Activated CD4-positive, alpha-beta memory T cell treated with anti-CD3 and anti-CD28 coated beads for 36 hours (primary cell): ENCODE measurements around the gene COL18A1. TPM values are rescaled to one million over a fixed set of nuclear protein-coding genes. Genes with fewer than 3 reads are reported as not detected.

Experiments used
- CTCF ChIA-PET: fragments of 350-600 bp; sonication (Branson Sonifier 250); formaldehyde crosslinking; loops from one replicate; lab custom pipeline; 2021; ENCODE audit warnings: antibody characterized with exemption, inconsistent platforms; lab: Charles Lee
- POLR2A ChIA-PET: fragments of 350-600 bp; sonication (Branson Sonifier 250); formaldehyde crosslinking; loops from one replicate; lab custom pipeline; 2021; ENCODE audit warnings: antibody characterized with exemption; lab: Charles Lee
- DNase-seq: peaks from one replicate; pipeline ENCODE4 v3.0.0-alpha.2; 2020
- H3K27ac Mint-ChIP-seq: one replicate; pipeline ENCODE4 v1.8.0; 2021; ENCODE audit warnings: mixed read lengths
- H3K27me3 Mint-ChIP-seq: one replicate; pipeline ENCODE4 v1.8.0; 2021; ENCODE audit warnings: mixed read lengths
- H3K36me3 Mint-ChIP-seq: one replicate; pipeline ENCODE4 v1.8.0; 2021; ENCODE audit warnings: mixed read lengths
- H3K4me1 Mint-ChIP-seq: one replicate; pipeline ENCODE4 v1.8.0; 2021; ENCODE audit warnings: low read depth, mixed read lengths
- H3K4me3 Mint-ChIP-seq: one replicate; pipeline ENCODE4 v1.8.0; 2021; ENCODE audit warnings: mild to moderate bottlenecking, mixed read lengths
- H3K9me3 Mint-ChIP-seq: one replicate; pipeline ENCODE4 v1.8.0; 2021; ENCODE audit warnings: mixed read lengths
- intact Hi-C: fragments of 100-400 bp; cut with micrococcal nuclease; formaldehyde crosslinking; loops from one replicate; pipeline ENCODE4 v1.15.1; 2023
- total RNA-seq, 2 experiments: library from RNA; stranded (reverse); gene quantifications; one replicate each; pipeline ENCODE4 v1.2.3, GENCODE V29; 2021

Gene COL18A1
- total RNA-seq, 2 experiments from 2014 or later, result 4.5 TPM

DNA sequence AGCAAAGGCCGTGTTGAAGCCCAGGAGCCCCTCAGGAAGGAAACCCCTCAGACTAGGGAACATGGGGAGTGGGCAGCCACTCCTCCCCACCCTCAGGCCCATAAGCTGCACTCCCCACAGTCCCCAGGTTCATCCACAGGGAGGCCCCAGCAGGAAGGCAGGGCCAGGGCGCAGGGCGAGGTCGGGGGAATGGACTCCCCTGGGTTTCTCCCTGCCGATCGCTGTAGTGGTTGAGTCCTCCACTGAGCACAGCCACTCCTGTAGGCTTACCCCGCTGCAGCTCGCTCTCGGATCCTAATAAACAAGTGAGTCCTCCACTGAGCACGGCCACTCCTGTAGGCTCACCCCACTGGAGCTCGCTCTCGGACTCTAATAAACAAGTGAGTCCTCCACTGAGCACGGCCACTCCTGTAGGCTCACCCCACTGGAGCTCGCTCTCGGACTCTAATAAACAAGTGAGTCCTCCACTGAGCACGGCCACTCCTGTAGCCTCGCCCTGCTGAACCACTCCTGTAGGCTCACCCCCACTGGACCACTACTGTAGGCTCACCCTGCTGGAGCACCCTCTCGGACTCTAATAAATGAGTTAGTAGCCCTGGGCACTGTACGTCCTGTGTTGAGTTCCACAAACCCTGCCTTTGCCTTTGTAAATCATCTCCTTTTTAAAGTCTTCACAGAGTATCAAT lies 16.2 kb upstream of the COL18A1 start:
- Mint-ChIP-seq H3K27me3 (peaks cover 21% of the 10 kb centered on the region), H3K4me1 (no peaks in the 10 kb centered on the region), H3K4me3 (no peak overlapping the region), H3K9me3 (no peaks in the 10 kb centered on the region), H3K27ac (no peak overlapping the region), H3K36me3 (no peaks in the 10 kb centered on the region)
- intact Hi-C loops, result no loop called here
- ChIA-PET POLR2A (no interaction called here), CTCF (no interaction called here)
- no peak for DNase-seq

DNA sequence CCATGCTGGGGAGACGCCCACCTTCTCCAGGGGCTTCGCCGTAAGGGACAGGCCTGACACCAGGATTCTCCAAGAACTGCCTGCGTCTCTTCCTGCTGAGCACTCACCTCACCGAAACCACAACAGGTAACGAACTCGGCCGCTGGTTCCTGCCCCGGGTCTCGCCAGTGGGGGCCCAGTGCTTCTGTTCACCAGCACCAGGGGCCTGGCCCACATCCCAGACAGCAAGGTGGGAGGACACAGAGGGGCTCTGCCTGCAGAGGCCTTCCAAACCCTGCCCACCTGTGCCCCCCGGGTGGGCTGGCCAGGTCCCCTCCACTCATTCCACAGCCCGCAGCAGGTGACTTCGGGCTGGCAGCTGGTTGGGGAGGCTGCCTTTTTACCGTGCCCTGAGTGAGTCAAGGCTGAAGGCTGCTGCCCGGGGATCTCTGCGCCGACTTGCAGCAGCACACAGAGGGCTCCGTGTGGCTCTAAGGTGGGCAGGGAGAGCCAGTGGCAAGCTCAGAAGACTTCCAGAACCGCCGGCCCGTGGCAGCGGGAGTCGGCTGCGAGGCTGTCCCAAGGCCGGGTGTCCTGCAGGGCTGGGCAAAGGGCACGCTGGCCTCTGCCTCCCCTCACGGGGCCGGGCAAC lies 14.7 kb upstream of the COL18A1 start:
- H3K36me3 Mint-ChIP-seq, result no peaks in the 10 kb centered on the region
- ChIA-PET POLR2A (no interaction called here), CTCF (no interaction called here)
- H3K4me3 Mint-ChIP-seq, result no peak overlapping the region
- no peak overlapping the region for H3K27ac Mint-ChIP-seq
- peaks cover 21% of the 10 kb centered on the region for H3K27me3 Mint-ChIP-seq
- no peak for DNase-seq
- H3K4me1 Mint-ChIP-seq, result no peaks in the 10 kb centered on the region
- intact Hi-C loops, result no loop called here
- H3K9me3 Mint-ChIP-seq, result no peaks in the 10 kb centered on the region

GRCh38 chr21:45390831-45391742 lies 13.9 kb upstream of the COL18A1 start:
- Mint-ChIP-seq H3K4me1 (no peaks in the 10 kb centered on the region), H3K9me3 (no peaks in the 10 kb centered on the region), H3K4me3 (no peak overlapping the region), H3K36me3 (no peaks in the 10 kb centered on the region), H3K27ac (no peak overlapping the region), H3K27me3 (peaks cover 17% of the 10 kb centered on the region)
- POLR2A ChIA-PET, result no interaction called here
- CTCF ChIA-PET, result no interaction called here
- intact Hi-C loops, result no loop called here
- DNase-seq, result no peak

DNA sequence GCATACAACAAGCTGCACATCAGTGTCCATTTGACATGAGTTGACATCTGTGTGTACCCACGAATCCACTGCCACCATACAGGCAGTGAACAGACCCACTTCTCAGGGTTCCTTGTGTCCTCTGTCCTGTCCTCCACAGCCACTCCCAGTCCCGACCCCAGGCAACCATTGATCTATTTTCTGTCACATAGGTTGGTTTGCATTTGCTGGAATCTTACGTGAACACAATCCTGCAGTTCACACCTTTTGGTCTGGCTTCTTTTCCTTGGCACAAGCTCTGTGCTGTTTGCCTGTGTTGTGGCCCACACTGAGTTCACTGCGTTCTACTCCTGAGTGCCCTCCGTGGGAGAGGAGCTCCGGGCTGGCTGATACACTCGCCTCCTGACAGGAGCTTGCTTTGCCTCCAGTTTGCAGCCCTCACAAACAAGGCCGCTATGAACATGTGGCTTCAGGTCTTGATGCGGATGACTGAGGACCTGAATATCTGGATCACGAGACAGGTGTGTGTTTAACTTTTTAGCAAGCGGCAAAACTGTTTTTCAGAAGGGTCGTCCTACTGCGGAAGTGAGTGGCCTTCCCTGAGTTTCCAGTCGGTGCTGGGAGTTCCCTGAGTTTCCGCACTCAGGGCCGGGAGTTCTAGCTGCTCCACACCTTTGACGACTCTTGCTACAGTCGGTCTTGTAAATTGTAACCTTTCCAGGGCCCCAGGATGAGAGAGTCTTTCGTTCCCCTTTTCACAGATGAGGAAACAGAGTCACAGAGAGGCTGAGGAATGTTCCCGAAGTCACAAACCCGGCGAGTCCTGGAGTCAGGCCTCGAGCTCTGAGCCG lies 13.0 kb upstream of the COL18A1 start:
- CTCF ChIA-PET, result no interaction called here
- Mint-ChIP-seq H3K27ac (no peak overlapping the region), H3K4me1 (no peaks in the 10 kb centered on the region), H3K36me3 (no peaks in the 10 kb centered on the region), H3K4me3 (no peak overlapping the region), H3K27me3 (peaks cover 17% of the 10 kb centered on the region), H3K9me3 (no peaks in the 10 kb centered on the region)
- intact Hi-C loops, result no loop called here
- no peak for DNase-seq
- POLR2A ChIA-PET, result no interaction called here

DNA sequence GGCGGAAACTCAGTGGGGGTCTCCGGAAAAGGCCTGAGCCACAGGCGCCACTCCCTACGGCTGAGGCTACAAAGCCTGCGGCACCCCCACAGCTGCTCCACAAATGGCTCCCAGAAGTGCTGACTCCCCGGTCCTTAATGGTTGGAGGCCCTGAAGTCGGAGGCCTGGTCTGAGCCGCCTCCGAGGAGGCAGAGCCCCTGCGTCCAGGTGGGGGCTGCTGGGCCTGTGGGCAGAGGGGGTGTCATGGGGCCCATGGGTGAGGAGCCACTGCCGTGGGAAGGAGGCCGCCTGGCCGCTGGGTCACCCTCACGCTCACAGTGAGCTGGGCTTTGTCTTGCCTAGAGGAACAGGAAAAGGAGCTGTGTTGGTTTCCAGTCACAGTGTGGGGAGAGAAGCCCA lies 12.4 kb upstream of the COL18A1 start:
- Mint-ChIP-seq H3K27ac (no peak overlapping the region), H3K9me3 (no peaks in the 10 kb centered on the region), H3K36me3 (no peaks in the 10 kb centered on the region), H3K27me3 (peaks cover 16% of the 10 kb centered on the region), H3K4me1 (no peaks in the 10 kb centered on the region), H3K4me3 (no peak overlapping the region)
- ChIA-PET POLR2A (no interaction called here), CTCF (no interaction called here)
- DNase-seq, result no peak
- intact Hi-C loops, result no loop called here

- H3K27ac Mint-ChIP-seq, result no peak overlapping the region
- intact Hi-C loops, result no loop called here
- POLR2A ChIA-PET, result no interaction called here
- DNase-seq, result no peak
- no peak overlapping the region for H3K4me3 Mint-ChIP-seq
- no peaks in the 10 kb centered on the region for H3K4me1 Mint-ChIP-seq
- H3K36me3 Mint-ChIP-seq, result no peaks in the 10 kb centered on the region
- CTCF ChIA-PET, result no interaction called here
- H3K27me3 Mint-ChIP-seq, result peaks cover 14% of the 10 kb centered on the region
- no peaks in the 10 kb centered on the region for H3K9me3 Mint-ChIP-seq
Measured at GRCh38 chr21:45393021-45393420, 11.9 kb upstream of the COL18A1 start.

GRCh38 chr21:45393833-45394638 lies 10.9 kb upstream of the COL18A1 start:
- no peak overlapping the region for H3K27ac Mint-ChIP-seq
- H3K4me3 Mint-ChIP-seq, result no peak overlapping the region
- H3K27me3 Mint-ChIP-seq, result peaks cover 17% of the 10 kb centered on the region
- no peaks in the 10 kb centered on the region for H3K9me3 Mint-ChIP-seq
- no peaks in the 10 kb centered on the region for H3K4me1 Mint-ChIP-seq
- H3K36me3 Mint-ChIP-seq, result no peaks in the 10 kb centered on the region
- no peak for DNase-seq
- POLR2A ChIA-PET, result no interaction called here
- CTCF ChIA-PET, result no interaction called here
- intact Hi-C loops, result no loop called here

DNA sequence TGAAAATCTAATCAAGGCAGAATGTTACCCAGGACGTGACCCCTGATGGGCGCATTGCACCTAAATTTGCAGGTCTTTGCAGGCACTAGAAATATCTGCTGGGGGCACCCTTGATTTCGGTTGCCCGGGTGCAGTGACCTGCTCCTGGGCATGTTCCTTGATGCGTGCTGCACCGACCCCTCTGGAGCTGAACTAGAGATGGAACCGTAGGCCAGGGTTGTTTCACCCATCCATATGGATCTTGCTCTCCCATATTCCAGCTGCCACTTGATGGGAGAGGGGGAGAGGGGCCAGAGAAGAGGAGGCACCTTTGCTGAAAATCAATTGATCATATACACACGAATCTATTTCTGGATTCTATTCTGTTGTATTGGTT lies 8.4 kb upstream of the COL18A1 start:
- Mint-ChIP-seq H3K36me3 (peaks cover 4% of the 10 kb centered on the region), H3K9me3 (peaks cover 7% of the 10 kb centered on the region), H3K27ac (no peak overlapping the region), H3K4me1 (no peaks in the 10 kb centered on the region), H3K27me3 (peaks cover 28% of the 10 kb centered on the region), H3K4me3 (no peak overlapping the region)
- intact Hi-C loops, result no loop called here
- DNase-seq, result no peak
- POLR2A ChIA-PET, result no interaction called here
- CTCF ChIA-PET, result no interaction called here

- Mint-ChIP-seq H3K9me3 (peaks cover 8% of the 10 kb centered on the region), H3K27ac (no peak overlapping the region), H3K36me3 (peaks cover 4% of the 10 kb centered on the region), H3K27me3 (peaks cover 32% of the 10 kb centered on the region), H3K4me1 (no peaks in the 10 kb centered on the region), H3K4me3 (no peak overlapping the region)
- no peak for DNase-seq
- ChIA-PET CTCF (no interaction called here), POLR2A (no interaction called here)
- intact Hi-C loops, result no loop called here
Measured at GRCh38 chr21:45397381-45397780, 7.6 kb upstream of the COL18A1 start.

- intact Hi-C loops, result no loop called here
- H3K36me3 Mint-ChIP-seq, result peaks cover 4% of the 10 kb centered on the region
- ChIA-PET CTCF (interaction anchor here (1.0 to 1.5 kb wide), 2 partner anchors 44 to 108 kb away, joined by 3 read pairs; no protein-coding TSS in a partner anchor), POLR2A (no interaction called here)
- H3K4me1 Mint-ChIP-seq, result peaks cover 6% of the 10 kb centered on the region
- H3K4me3 Mint-ChIP-seq, result no peak overlapping the region
- peaks cover 48% of the 10 kb centered on the region for H3K27me3 Mint-ChIP-seq
- no peak overlapping the region for H3K27ac Mint-ChIP-seq
- DNase-seq, result no peak
- H3K9me3 Mint-ChIP-seq, result peaks cover 8% of the 10 kb centered on the region
Measured at GRCh38 chr21:45401054-45401518, 3.9 kb upstream of the COL18A1 start.
